MM.1S (cell line): Measurements from ENCODE around the gene PLEKHJ1.

Source experiments
- DNase-seq: peaks from one replicate; pipeline ENCODE4 v3.0.0-alpha.2; 2015
- H2AFZ ChIP-seq: fragments of 300-600 bp; sonication (generic); 2 replicates; pipeline ENCODE4 v1.6.0; 2016; ENCODE audit warnings: antibody characterized with exemption, low read length
- H3F3A ChIP-seq: fragments of 300-600 bp; sonication (generic); 2 replicates; pipeline ENCODE4 v1.6.1; 2016; ENCODE audit warnings: mild to moderate bottlenecking, antibody characterized with exemption, low read length, moderate library complexity, mixed read lengths; ENCODE audit not compliant: insufficient read depth
- H3K27ac ChIP-seq: fragments of 300-600 bp; sonication (generic); 2 replicates; pipeline ENCODE4 v1.5.1; 2016; ENCODE audit warnings: mild to moderate bottlenecking, low read length
- H3K27me3 ChIP-seq: fragments of 300-600 bp; sonication (generic); replicated peaks from 2 replicates; pipeline ENCODE4 v1.6.0; 2016; ENCODE audit warnings: low read length; ENCODE audit not compliant: insufficient read depth
- H3K36me3 ChIP-seq: fragments of 300-600 bp; sonication (generic); replicated peaks from 2 replicates; pipeline ENCODE4 v1.6.1; 2016; ENCODE audit warnings: mild to moderate bottlenecking, low read length, mixed read lengths; ENCODE audit not compliant: insufficient read depth
- H3K4me1 ChIP-seq: fragments of 300-600 bp; sonication (generic); 2 replicates; pipeline ENCODE4 v1.6.1; 2016; ENCODE audit warnings: low read length, mixed read lengths
- H3K4me2 ChIP-seq: fragments of 300-600 bp; sonication (generic); 2 replicates; pipeline ENCODE4 v1.6.0; 2016; ENCODE audit warnings: low read depth, low read length
- H3K4me3 ChIP-seq: fragments of 300-600 bp; sonication (generic); 2 replicates; pipeline ENCODE4 v1.5.1; 2016; ENCODE audit warnings: low read length, mixed read lengths
- H3K79me2 ChIP-seq: fragments of 300-600 bp; sonication (generic); 2 replicates; pipeline ENCODE4 v1.6.1; 2016; ENCODE audit warnings: mixed run types, low read length, mixed read lengths
- H3K9ac ChIP-seq: fragments of 300-600 bp; sonication (generic); 2 replicates; pipeline ENCODE4 v1.6.1; 2016; ENCODE audit warnings: low read length, mixed read lengths
- H3K9me2 ChIP-seq: fragments of 300-600 bp; sonication (generic); replicated peaks from 2 replicates; pipeline ENCODE4 v1.6.1; 2016; ENCODE audit warnings: mild to moderate bottlenecking, low read length, mixed read lengths; ENCODE audit not compliant: insufficient read depth
- H3K9me3 ChIP-seq: fragments of 300-600 bp; sonication (generic); replicated peaks from 2 replicates; pipeline ENCODE4 v1.6.1; 2016; ENCODE audit warnings: mild to moderate bottlenecking, low read length, mixed read lengths; ENCODE audit not compliant: insufficient read depth
- H4K20me1 ChIP-seq: fragments of 300-600 bp; sonication (generic); 2 replicates; pipeline ENCODE4 v1.6.1; 2016; ENCODE audit warnings: mild to moderate bottlenecking, low read length, moderate library complexity, mixed read lengths; ENCODE audit not compliant: insufficient read depth
- CTCF ChIP-seq: fragments of 300-600 bp; sonication (generic); IDR thresholded peaks from 2 replicates; pipeline ENCODE4 v1.5.1; 2016; ENCODE audit warnings: antibody characterized with exemption, low read length, mixed read lengths
- EZH2 ChIP-seq: fragments of 300-600 bp; sonication (generic); optimal IDR thresholded peaks from 2 replicates; pipeline ENCODE3; 2017; ENCODE audit warnings: low read depth, mild to moderate bottlenecking, antibody characterized with exemption, low read length, mixed read lengths
- EZH2phosphoT487 ChIP-seq: fragments of 300-600 bp; sonication (generic); IDR thresholded peaks from 2 replicates; pipeline ENCODE4 v1.6.1; 2018; ENCODE audit warnings: antibody characterized with exemption, low read length

Gene PLEKHJ1

GRCh38 chr19:2210987-2211740, 25.0 kb downstream of the PLEKHJ1 start:
- H3K36me3 ChIP-seq: peaks cover 35% of the 10 kb centered on the region; the same call in 1 of the 2 replicates
- no peaks in the 10 kb centered on the region for H4K20me1 ChIP-seq
- no peak overlapping the region for H3K9ac ChIP-seq
- no peaks in the 10 kb centered on the region for H3K9me2 ChIP-seq
- no peak overlapping the region for H3K4me2 ChIP-seq
- DNase-seq: no peak
- H3K79me2 ChIP-seq: peaks cover 56% of the 10 kb centered on the region
- no peak for TF ChIP-seq CTCF
- TF ChIP-seq EZH2: no peak
- no peak for TF ChIP-seq EZH2phosphoT487
- H3K4me3 ChIP-seq: no peak overlapping the region
- H3K4me1 ChIP-seq: no peaks in the 10 kb centered on the region
- H3K27me3 ChIP-seq: no peaks in the 10 kb centered on the region
- H3F3A ChIP-seq: no peaks in the 10 kb centered on the region
- no peak overlapping the region for H2AFZ ChIP-seq
- H3K27ac ChIP-seq: no peak overlapping the region
- no peaks in the 10 kb centered on the region for H3K9me3 ChIP-seq

GRCh38 chr19:2210206-2210605, 25.9 kb downstream of the PLEKHJ1 start:
- Histone ChIP-seq H2AFZ (no peak overlapping the region), H3K79me2 (peaks cover 50% of the 10 kb centered on the region), H3K4me3 (no peak overlapping the region), H3K9me3 (no peaks in the 10 kb centered on the region), H3K4me2 (no peak overlapping the region), H3K4me1 (no peaks in the 10 kb centered on the region), H4K20me1 (no peaks in the 10 kb centered on the region), H3F3A (no peaks in the 10 kb centered on the region), H3K27ac (no peak overlapping the region), H3K9ac (no peak overlapping the region), H3K36me3 (peaks cover 30% of the 10 kb centered on the region; the same call in 1 of the 2 replicates), H3K9me2 (no peaks in the 10 kb centered on the region), H3K27me3 (no peaks in the 10 kb centered on the region)
- TF ChIP-seq EZH2phosphoT487: no peak
- TF ChIP-seq EZH2: no peak
- no peak for TF ChIP-seq CTCF
- no peak for DNase-seq

GRCh38 chr19:2209408-2209807, 26.7 kb downstream of the PLEKHJ1 start:
- no peaks in the 10 kb centered on the region for H3K27me3 ChIP-seq

More at GRCh38 chr19:2209408-2209807, 26.7 kb downstream of the PLEKHJ1 start:
- Histone ChIP-seq H3K4me1 (no peaks in the 10 kb centered on the region), H3K9ac (no peak overlapping the region), H3K27ac (no peak overlapping the region), H3K4me2 (no peak overlapping the region), H3F3A (no peaks in the 10 kb centered on the region), H3K9me3 (no peaks in the 10 kb centered on the region), H4K20me1 (no peaks in the 10 kb centered on the region), H3K9me2 (no peaks in the 10 kb centered on the region), H3K36me3 (peaks cover 22% of the 10 kb centered on the region; the same call in 1 of the 2 replicates), H3K4me3 (no peak overlapping the region), H3K79me2 (peaks cover 53% of the 10 kb centered on the region), H2AFZ (no peak overlapping the region)
- TF ChIP-seq CTCF (no peak), EZH2phosphoT487 (no peak), EZH2 (no peak)
- DNase-seq: no peak
